Activated CD8-positive, alpha-beta memory T cell treated with anti-CD3 and anti-CD28 coated beads, Interleukin-2, amount 10 ng/mL, durations not matched to agents 7 days and 5 days (primary cell): ENCODE measurements around the gene MAPK7. TPM values are rescaled to one million over a fixed set of nuclear protein-coding genes. Genes with fewer than 3 reads are reported as not detected.

ENCODE experiments used
- ATAC-seq: fragments of 150-1000 bp; cut with Tn5 transposase; one replicate; pipeline ENCODE4 v1.10.0; 2021; ENCODE audit warnings: moderate library complexity
- CTCF ChIA-PET: fragments of 350-600 bp; sonication (Branson Sonifier 250); formaldehyde crosslinking; loops from one replicate; lab custom pipeline; 2021; ENCODE audit warnings: antibody characterized with exemption; lab: Charles Lee
- DNase-seq: peaks from one replicate; pipeline ENCODE4 v3.0.0-alpha.2; 2020
- H3K27ac Mint-ChIP-seq: one replicate; pipeline ENCODE4 v1.8.0; 2021; ENCODE audit warnings: mild to moderate bottlenecking, mixed read lengths
- H3K27me3 Mint-ChIP-seq: one replicate; pipeline ENCODE4 v1.8.0; 2021; ENCODE audit warnings: mixed read lengths
- H3K36me3 Mint-ChIP-seq: one replicate; pipeline ENCODE4 v1.8.0; 2021; ENCODE audit warnings: mild to moderate bottlenecking, mixed read lengths
- H3K4me1 Mint-ChIP-seq: one replicate; pipeline ENCODE4 v1.8.0; 2021; ENCODE audit warnings: mixed read lengths
- H3K4me3 Mint-ChIP-seq: one replicate; pipeline ENCODE4 v1.8.0; 2021; ENCODE audit warnings: mild to moderate bottlenecking, moderate library complexity, mixed read lengths
- H3K9me3 Mint-ChIP-seq: one replicate; pipeline ENCODE4 v1.8.0; 2022; ENCODE audit warnings: low read depth, mixed read lengths
- total RNA-seq, 2 experiments: library from RNA; stranded (reverse); gene quantifications; one replicate each; pipeline ENCODE4 v1.2.3, GENCODE V29; 2021

Gene MAPK7
- 10 to 100 TPM; 16.9 to 27.8 TPM for total RNA-seq

- Mint-ChIP-seq H3K27me3 (peaks cover 6% of the 10 kb centered on the region), H3K9me3 (no peaks in the 10 kb centered on the region), H3K4me1 (peaks cover 23% of the 10 kb centered on the region), H3K36me3 (peaks cover 17% of the 10 kb centered on the region), H3K4me3 (peak within 1 kb of the TSS; percentile 95), H3K27ac (peak within 1 kb of the TSS; percentile 97)
- DNase-seq (no peak), ATAC-seq (peak; percentile 12)
- CTCF ChIA-PET, result interaction anchor here (1.2 to 3.8 kb wide), 8 partner anchors 10 to 753 kb away, joined by 4 to 46 read pairs (median 9); partner anchors contain the start of gene B9D1
Measured at GRCh38 chr17:19378416-19379360, at the start of gene MAPK7. MAPK7 (plus strand) TSS chr17:19378498; CDS start chr17:19378901, 403 bp downstream.

GRCh38 chr17:19329136-19329535, 49.2 kb upstream of the MAPK7 start:
- peaks cover 5% of the 10 kb centered on the region for H3K4me1 Mint-ChIP-seq
- no peak for ATAC-seq

GRCh38 chr17:19329839-19330238, 48.5 kb upstream of the MAPK7 start:
- no peak for ATAC-seq
- Mint-ChIP-seq H3K27ac (no peak overlapping the region), H3K9me3 (no peaks in the 10 kb centered on the region), H3K27me3 (peaks cover 2% of the 10 kb centered on the region), H3K4me1 (peaks cover 5% of the 10 kb centered on the region), H3K4me3 (no peak overlapping the region), H3K36me3 (peaks cover 1% of the 10 kb centered on the region)
- DNase-seq, result no peak
- CTCF ChIA-PET, result no interaction called here

More at GRCh38 chr17:19329136-19329535, 49.2 kb upstream of the MAPK7 start:
- Mint-ChIP-seq H3K9me3 (no peaks in the 10 kb centered on the region), H3K4me3 (no peak overlapping the region), H3K27ac (no peak overlapping the region), H3K36me3 (peaks cover 1% of the 10 kb centered on the region), H3K27me3 (peaks cover 2% of the 10 kb centered on the region)
- CTCF ChIA-PET, result interaction anchor here (0.5 kb wide), 1 partner anchor 72 kb away, joined by 3 read pairs; no protein-coding TSS in a partner anchor
- DNase-seq, result no peak

- Mint-ChIP-seq H3K27ac (no peak overlapping the region), H3K9me3 (no peaks in the 10 kb centered on the region), H3K27me3 (no peaks in the 10 kb centered on the region), H3K4me1 (peaks cover 5% of the 10 kb centered on the region), H3K4me3 (no peak overlapping the region), H3K36me3 (peaks cover 1% of the 10 kb centered on the region)
- CTCF ChIA-PET, result no interaction called here
- DNase-seq (no peak), ATAC-seq (no peak)
Measured at GRCh38 chr17:19330271-19330670, 48.0 kb upstream of the MAPK7 start.

GRCh38 chr17:19331134-19331533, 47.2 kb upstream of the MAPK7 start:
- CTCF ChIA-PET, result no interaction called here
- DNase-seq (no peak), ATAC-seq (no peak)
- Mint-ChIP-seq H3K4me3 (no peak overlapping the region), H3K4me1 (peaks cover 5% of the 10 kb centered on the region), H3K9me3 (no peaks in the 10 kb centered on the region), H3K27me3 (no peaks in the 10 kb centered on the region), H3K27ac (no peak overlapping the region), H3K36me3 (no peaks in the 10 kb centered on the region)

GRCh38 chr17:19331543-19332245, 46.6 kb upstream of the MAPK7 start:
- no peaks in the 10 kb centered on the region for H3K27me3 Mint-ChIP-seq
- CTCF ChIA-PET, result no interaction called here
- no peak for DNase-seq
- peaks cover 5% of the 10 kb centered on the region for H3K4me1 Mint-ChIP-seq
- H3K9me3 Mint-ChIP-seq, result no peaks in the 10 kb centered on the region
- ATAC-seq, result no peak
- no peak overlapping the region for H3K27ac Mint-ChIP-seq
- H3K4me3 Mint-ChIP-seq, result no peak overlapping the region
- H3K36me3 Mint-ChIP-seq, result no peaks in the 10 kb centered on the region

- no peak for DNase-seq
- Mint-ChIP-seq H3K27ac (no peak overlapping the region), H3K27me3 (no peaks in the 10 kb centered on the region), H3K9me3 (no peaks in the 10 kb centered on the region), H3K4me3 (no peak overlapping the region), H3K36me3 (no peaks in the 10 kb centered on the region), H3K4me1 (peaks cover 5% of the 10 kb centered on the region)
- no peak for ATAC-seq
- CTCF ChIA-PET, result interaction anchor here (0.8 to 1.0 kb wide), 2 partner anchors 24 to 30 kb away, joined by 3 read pairs; partner anchors contain the start of gene B9D1
Measured at GRCh38 chr17:19332371-19333131, 45.7 kb upstream of the MAPK7 start.

GRCh38 chr17:19333132-19333440, 45.2 kb upstream of the MAPK7 start:
- ATAC-seq, result no peak
- CTCF ChIA-PET, result interaction anchor here (0.8 to 1.0 kb wide), 2 partner anchors 24 to 30 kb away, joined by 3 read pairs; partner anchors contain the start of gene B9D1
- H3K27ac Mint-ChIP-seq, result no peak overlapping the region
- H3K4me1 Mint-ChIP-seq, result peaks cover 5% of the 10 kb centered on the region
- H3K4me3 Mint-ChIP-seq, result no peak overlapping the region
- H3K36me3 Mint-ChIP-seq, result no peaks in the 10 kb centered on the region
- no peaks in the 10 kb centered on the region for H3K27me3 Mint-ChIP-seq
- H3K9me3 Mint-ChIP-seq, result no peaks in the 10 kb centered on the region
- no peak for DNase-seq

- CTCF ChIA-PET, result interaction anchor here (1.0 kb wide), 1 partner anchor 25 kb away, joined by 3 read pairs; no protein-coding TSS in a partner anchor
- no peak overlapping the region for H3K27ac Mint-ChIP-seq
- peaks cover 5% of the 10 kb centered on the region for H3K4me1 Mint-ChIP-seq
- ATAC-seq (no peak), DNase-seq (no peak)
- no peaks in the 10 kb centered on the region for H3K36me3 Mint-ChIP-seq
- no peak overlapping the region for H3K4me3 Mint-ChIP-seq
- H3K27me3 Mint-ChIP-seq, result no peaks in the 10 kb centered on the region
- H3K9me3 Mint-ChIP-seq, result no peaks in the 10 kb centered on the region
Measured at GRCh38 chr17:19333736-19334290, 44.5 kb upstream of the MAPK7 start.

GRCh38 chr17:19334331-19334730, 44.0 kb upstream of the MAPK7 start:
- Mint-ChIP-seq H3K9me3 (no peaks in the 10 kb centered on the region), H3K27ac (no peak overlapping the region), H3K4me3 (no peak overlapping the region), H3K36me3 (no peaks in the 10 kb centered on the region), H3K27me3 (no peaks in the 10 kb centered on the region), H3K4me1 (peaks cover 5% of the 10 kb centered on the region)
- ATAC-seq (no peak), DNase-seq (no peak)
- CTCF ChIA-PET, result no interaction called here

GRCh38 chr17:19335951-19336631, 42.2 kb upstream of the MAPK7 start:
- Mint-ChIP-seq H3K9me3 (no peaks in the 10 kb centered on the region), H3K27ac (no peak overlapping the region), H3K27me3 (no peaks in the 10 kb centered on the region), H3K4me1 (peaks cover 5% of the 10 kb centered on the region), H3K4me3 (no peak overlapping the region), H3K36me3 (no peaks in the 10 kb centered on the region)
- ATAC-seq (no peak), DNase-seq (no peak)
- CTCF ChIA-PET, result no interaction called here

- Mint-ChIP-seq H3K4me3 (no peak overlapping the region), H3K27me3 (peaks cover 2% of the 10 kb centered on the region), H3K36me3 (no peaks in the 10 kb centered on the region), H3K4me1 (peaks cover 5% of the 10 kb centered on the region), H3K27ac (no peak overlapping the region), H3K9me3 (no peaks in the 10 kb centered on the region)
- DNase-seq (no peak), ATAC-seq (no peak)
- CTCF ChIA-PET, result interaction anchor here (1.3 kb wide), 1 partner anchor 20 kb away, joined by 6 read pairs; no protein-coding TSS in a partner anchor
Measured at GRCh38 chr17:19336938-19337711, 41.2 kb upstream of the MAPK7 start.
